WTC11 (cell line): ENCODE data around the gene LRRC75B. TPM values are rescaled to one million over a fixed set of nuclear protein-coding genes. Genes with fewer than 3 reads are reported as not detected.

Source experiments
- ATAC-seq: fragments of 200-7000 bp; cut with Tn5 transposase; 2 replicates; pipeline ENCODE4 v1.10.0; 2021; ENCODE audit warnings: mild to moderate bottlenecking, moderate library complexity
- CTCF ChIA-PET: fragments of 300-600 bp; sonication (Branson Sonifier 250); formaldehyde crosslinking; loops from one replicate; lab custom pipeline; 2021; ENCODE audit warnings: antibody characterized with exemption; lab: Charles Lee
- POLR2A ChIA-PET: fragments of 350-600 bp; sonication (Branson Sonifier 250); formaldehyde crosslinking; loops from one replicate; lab custom pipeline; 2021; ENCODE audit warnings: antibody characterized with exemption; lab: Charles Lee
- DNase-seq: peaks from one replicate; pipeline ENCODE4 v3.0.0; 2021; ENCODE audit warnings: low spot score
- H3K27ac Mint-ChIP-seq: 2 replicates; pipeline ENCODE4 v1.8.0; 2021; ENCODE audit warnings: mixed read lengths
- H3K27me3 Mint-ChIP-seq: 2 replicates; pipeline ENCODE4 v1.8.0; 2021; ENCODE audit warnings: low read depth, mild to moderate bottlenecking, moderate library complexity, mixed read lengths
- H3K36me3 Mint-ChIP-seq: 2 replicates; pipeline ENCODE4 v1.8.0; 2021; ENCODE audit warnings: mixed read lengths
- H3K4me1 Mint-ChIP-seq: 2 replicates; pipeline ENCODE4 v1.8.0; 2022; ENCODE audit warnings: mixed read lengths
- H3K4me3 Mint-ChIP-seq: 2 replicates; pipeline ENCODE4 v1.8.0; 2021; ENCODE audit warnings: mild to moderate bottlenecking, moderate library complexity, mixed read lengths
- H3K9me3 Mint-ChIP-seq: 2 replicates; pipeline ENCODE4 v1.8.0; 2021; ENCODE audit warnings: mixed read lengths
- ATF1 ChIP-seq: sonication (generic); formaldehyde crosslinking; IDR thresholded peaks from 2 replicates; pipeline ENCODE4 v1.8.1; 2023; ENCODE audit warnings: mild to moderate bottlenecking, moderate library complexity, missing genetic modification reagents
- CBFB ChIP-seq: sonication (generic); formaldehyde crosslinking; IDR thresholded peaks from 2 replicates; pipeline ENCODE4 v1.8.1; 2022; ENCODE audit warnings: mild to moderate bottlenecking, low read depth, missing genetic modification reagents
- EMX1 ChIP-seq: fragments of 250-450 bp; sonication (Bioruptor Pico); IDR thresholded peaks from 2 replicates; pipeline ENCODE4 v1.8.0; 2021; ENCODE audit warnings: mild to moderate bottlenecking
- ETV6 ChIP-seq: sonication (generic); formaldehyde crosslinking; IDR thresholded peaks from 2 replicates; pipeline ENCODE4 v1.8.1; 2022; ENCODE audit warnings: mild to moderate bottlenecking, missing genetic modification reagents
- GABPB1 ChIP-seq: sonication (generic); formaldehyde crosslinking; IDR thresholded peaks from 2 replicates; pipeline ENCODE4 v1.8.1; 2023; ENCODE audit warnings: mild to moderate bottlenecking, missing genetic modification reagents
- GRHL2 ChIP-seq: fragments of 250-450 bp; sonication (Bioruptor Pico); IDR thresholded peaks from 2 replicates; pipeline ENCODE4 v1.8.0; 2022; ENCODE audit warnings: mild to moderate bottlenecking, moderate library complexity; ENCODE audit not compliant: insufficient replicate concordance, severe bottlenecking
- GTF2I ChIP-seq: fragments of 250-450 bp; sonication (Bioruptor Pico); conservative IDR thresholded peaks from 2 replicates; pipeline ENCODE4 v1.4.0; 2021; ENCODE audit warnings: mild to moderate bottlenecking
- HMGA2 ChIP-seq: fragments of 250-450 bp; sonication (Bioruptor Pico); IDR thresholded peaks from 2 replicates; pipeline ENCODE4 v1.4.0; 2021; ENCODE audit warnings: mild to moderate bottlenecking, moderate library complexity
- JAZF1 ChIP-seq: fragments of 250-450 bp; sonication (Bioruptor Pico); IDR thresholded peaks from 2 replicates; pipeline ENCODE4 v1.9.0; 2021; ENCODE audit warnings: moderate library complexity, mild to moderate bottlenecking, inconsistent platforms
- JUN ChIP-seq: sonication (generic); formaldehyde crosslinking; IDR thresholded peaks from 2 replicates; pipeline ENCODE4 v1.8.0; 2023; ENCODE audit warnings: mild to moderate bottlenecking, missing genetic modification reagents
- PRRX2 ChIP-seq: fragments of 250-450 bp; sonication (Bioruptor Pico); IDR thresholded peaks from 2 replicates; pipeline ENCODE4 v1.8.0; 2021; ENCODE audit warnings: mild to moderate bottlenecking
- RELA ChIP-seq: sonication (generic); formaldehyde crosslinking; IDR thresholded peaks from 2 replicates; pipeline ENCODE4 v1.8.1; 2022; ENCODE audit warnings: missing genetic modification reagents, mild to moderate bottlenecking, borderline replicate concordance
- TP53 ChIP-seq: sonication (generic); formaldehyde crosslinking; IDR thresholded peaks from 2 replicates; pipeline ENCODE4 v1.8.1; 2023; ENCODE audit warnings: mild to moderate bottlenecking, missing genetic modification reagents
- ZNF138 ChIP-seq: sonication (generic); formaldehyde crosslinking; conservative IDR thresholded peaks from 2 replicates; pipeline ENCODE4 v1.8.1; 2022; ENCODE audit warnings: mild to moderate bottlenecking, moderate library complexity, missing genetic modification reagents
- ZNF263 ChIP-seq: sonication (generic); formaldehyde crosslinking; IDR thresholded peaks from 2 replicates; pipeline ENCODE4 v1.8.1; 2022; ENCODE audit warnings: low read depth, mild to moderate bottlenecking, moderate library complexity, missing genetic modification reagents
- ZNF396 ChIP-seq: fragments of 250-450 bp; sonication (Bioruptor Pico); IDR thresholded peaks from 2 replicates; pipeline ENCODE4 v1.8.0; 2021; ENCODE audit warnings: mild to moderate bottlenecking, moderate library complexity, borderline replicate concordance
- total RNA-seq: library from RNA; stranded (reverse); gene quantifications from 3 replicates; pipeline ENCODE4 v1.2.3, GENCODE V29; 2021
- TF ChIP-seq, protein P1 (sequence below): sonication (generic); formaldehyde crosslinking; IDR thresholded peaks from 2 replicates; pipeline ENCODE4 v1.8.1; 2023; ENCODE audit warnings: mild to moderate bottlenecking, missing genetic modification reagents, moderate library complexity
- TF ChIP-seq, protein P2 (sequence below): sonication (generic); formaldehyde crosslinking; IDR thresholded peaks from 2 replicates; pipeline ENCODE4 v1.8.0; 2022; ENCODE audit warnings: mild to moderate bottlenecking, missing genetic modification reagents
- TF ChIP-seq, protein P3 (sequence below): sonication (generic); formaldehyde crosslinking; IDR thresholded peaks from 2 replicates; pipeline ENCODE4 v1.8.0; 2023; ENCODE audit warnings: mild to moderate bottlenecking, missing genetic modification reagents
- TF ChIP-seq, protein P4 (sequence below): sonication (generic); formaldehyde crosslinking; IDR thresholded peaks from 2 replicates; pipeline ENCODE4 v1.8.1; 2022; ENCODE audit warnings: low read depth, missing genetic modification reagents, borderline replicate concordance
- TF ChIP-seq, protein P5 (sequence below): fragments of 250-450 bp; sonication (Bioruptor Pico); IDR thresholded peaks from 2 replicates; pipeline ENCODE4 v2.1.2; 2022; ENCODE audit warnings: mild to moderate bottlenecking, moderate library complexity

LRRC75B gene
- total RNA-seq, 1 experiment from 2014 or later: 19.2 TPM

DNA sequence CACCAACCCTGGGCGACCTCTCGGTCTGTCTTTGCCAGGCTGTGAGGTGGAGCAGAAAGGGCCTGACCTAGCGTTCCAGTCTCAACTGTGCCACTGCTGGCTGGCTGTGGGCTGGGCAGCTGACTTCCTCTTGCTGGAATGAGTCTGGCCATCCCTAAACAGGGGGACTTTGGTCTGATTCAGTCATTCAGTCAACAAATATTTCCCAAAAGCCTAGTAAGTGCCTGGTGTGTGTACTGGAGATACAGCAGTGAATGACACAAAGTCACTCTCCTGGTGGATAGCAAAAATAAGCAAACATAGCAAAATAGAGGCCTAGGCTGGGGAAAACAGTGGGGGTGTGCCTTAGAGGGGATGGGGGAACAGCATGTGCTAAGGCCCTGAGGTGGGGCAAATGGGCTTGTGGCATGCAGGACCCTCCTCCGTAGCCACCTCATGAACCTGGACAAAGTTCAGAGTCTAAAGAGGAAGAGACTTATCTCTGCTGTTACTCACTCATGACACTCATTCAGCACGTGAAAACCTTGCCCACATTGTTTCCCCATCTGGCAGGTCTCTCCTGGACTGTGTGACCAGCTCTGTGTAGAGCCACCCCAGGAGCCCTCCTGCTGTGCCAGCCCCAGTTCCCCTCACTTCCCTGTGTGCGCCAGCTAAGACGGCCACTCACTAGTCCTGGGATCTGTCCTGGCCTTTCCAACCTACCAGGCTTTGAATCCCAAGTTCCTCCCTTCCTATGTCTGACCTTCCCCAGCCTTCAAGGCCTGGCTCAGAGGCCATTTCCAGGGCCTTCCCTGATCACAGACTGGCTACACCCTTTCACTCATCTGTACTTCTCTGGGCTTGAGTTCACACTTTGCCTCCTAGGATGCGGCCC, 42.6 kb downstream of the LRRC75B start (continued):
- TF ChIP-seq, protein P1, sequence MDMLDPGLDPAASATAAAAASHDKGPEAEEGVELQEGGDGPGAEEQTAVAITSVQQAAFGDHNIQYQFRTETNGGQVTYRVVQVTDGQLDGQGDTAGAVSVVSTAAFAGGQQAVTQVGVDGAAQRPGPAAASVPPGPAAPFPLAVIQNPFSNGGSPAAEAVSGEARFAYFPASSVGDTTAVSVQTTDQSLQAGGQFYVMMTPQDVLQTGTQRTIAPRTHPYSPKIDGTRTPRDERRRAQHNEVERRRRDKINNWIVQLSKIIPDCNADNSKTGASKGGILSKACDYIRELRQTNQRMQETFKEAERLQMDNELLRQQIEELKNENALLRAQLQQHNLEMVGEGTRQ: no peak
- TF ChIP-seq, protein P2, sequence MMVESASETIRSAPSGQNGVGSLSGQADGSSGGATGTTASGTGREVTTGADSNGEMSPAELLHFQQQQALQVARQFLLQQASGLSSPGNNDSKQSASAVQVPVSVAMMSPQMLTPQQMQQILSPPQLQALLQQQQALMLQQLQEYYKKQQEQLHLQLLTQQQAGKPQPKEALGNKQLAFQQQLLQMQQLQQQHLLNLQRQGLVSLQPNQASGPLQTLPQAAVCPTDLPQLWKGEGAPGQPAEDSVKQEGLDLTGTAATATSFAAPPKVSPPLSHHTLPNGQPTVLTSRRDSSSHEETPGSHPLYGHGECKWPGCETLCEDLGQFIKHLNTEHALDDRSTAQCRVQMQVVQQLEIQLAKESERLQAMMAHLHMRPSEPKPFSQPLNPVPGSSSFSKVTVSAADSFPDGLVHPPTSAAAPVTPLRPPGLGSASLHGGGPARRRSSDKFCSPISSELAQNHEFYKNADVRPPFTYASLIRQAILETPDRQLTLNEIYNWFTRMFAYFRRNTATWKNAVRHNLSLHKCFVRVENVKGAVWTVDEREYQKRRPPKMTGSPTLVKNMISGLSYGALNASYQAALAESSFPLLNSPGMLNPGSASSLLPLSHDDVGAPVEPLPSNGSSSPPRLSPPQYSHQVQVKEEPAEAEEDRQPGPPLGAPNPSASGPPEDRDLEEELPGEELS: no peak

DNA sequence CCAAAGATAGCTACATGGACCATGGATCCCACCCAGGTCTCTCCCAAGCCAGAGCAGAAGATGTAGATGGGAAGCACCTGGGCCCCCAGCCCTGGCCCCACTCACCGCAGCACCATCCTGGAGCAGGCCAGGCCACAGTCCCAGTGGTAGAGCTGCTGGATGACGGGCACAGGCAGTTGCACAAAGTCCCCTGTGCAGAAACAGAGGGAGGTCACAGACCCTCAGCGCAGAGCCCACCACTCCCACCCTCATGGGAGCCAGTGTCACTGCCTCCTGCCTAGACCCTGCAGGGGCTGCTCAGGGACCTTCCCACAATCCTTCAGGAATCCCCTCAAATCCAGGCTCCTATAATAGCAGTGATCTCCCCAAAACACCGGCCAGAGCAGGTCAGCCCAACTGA, 44.1 kb downstream of the LRRC75B start:
- TF ChIP-seq GABPB1 (CRISPR knock-in tag) (no peak), ATF1 (CRISPR knock-in tag) (no peak), CBFB (CRISPR knock-in tag) (no peak), ZNF138 (CRISPR knock-in tag) (no peak), GRHL2 (no peak), GTF2I (CRISPR knock-in tag) (no peak), RELA (CRISPR knock-in tag) (no peak), PRRX2 (CRISPR knock-in tag) (no peak), ETV6 (CRISPR knock-in tag) (no peak)
- TF ChIP-seq, protein P3, sequence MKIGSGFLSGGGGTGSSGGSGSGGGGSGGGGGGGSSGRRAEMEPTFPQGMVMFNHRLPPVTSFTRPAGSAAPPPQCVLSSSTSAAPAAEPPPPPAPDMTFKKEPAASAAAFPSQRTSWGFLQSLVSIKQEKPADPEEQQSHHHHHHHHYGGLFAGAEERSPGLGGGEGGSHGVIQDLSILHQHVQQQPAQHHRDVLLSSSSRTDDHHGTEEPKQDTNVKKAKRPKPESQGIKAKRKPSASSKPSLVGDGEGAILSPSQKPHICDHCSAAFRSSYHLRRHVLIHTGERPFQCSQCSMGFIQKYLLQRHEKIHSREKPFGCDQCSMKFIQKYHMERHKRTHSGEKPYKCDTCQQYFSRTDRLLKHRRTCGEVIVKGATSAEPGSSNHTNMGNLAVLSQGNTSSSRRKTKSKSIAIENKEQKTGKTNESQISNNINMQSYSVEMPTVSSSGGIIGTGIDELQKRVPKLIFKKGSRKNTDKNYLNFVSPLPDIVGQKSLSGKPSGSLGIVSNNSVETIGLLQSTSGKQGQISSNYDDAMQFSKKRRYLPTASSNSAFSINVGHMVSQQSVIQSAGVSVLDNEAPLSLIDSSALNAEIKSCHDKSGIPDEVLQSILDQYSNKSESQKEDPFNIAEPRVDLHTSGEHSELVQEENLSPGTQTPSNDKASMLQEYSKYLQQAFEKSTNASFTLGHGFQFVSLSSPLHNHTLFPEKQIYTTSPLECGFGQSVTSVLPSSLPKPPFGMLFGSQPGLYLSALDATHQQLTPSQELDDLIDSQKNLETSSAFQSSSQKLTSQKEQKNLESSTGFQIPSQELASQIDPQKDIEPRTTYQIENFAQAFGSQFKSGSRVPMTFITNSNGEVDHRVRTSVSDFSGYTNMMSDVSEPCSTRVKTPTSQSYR (CRISPR knock-in tag): no peak
- TF ChIP-seq, protein P4, sequence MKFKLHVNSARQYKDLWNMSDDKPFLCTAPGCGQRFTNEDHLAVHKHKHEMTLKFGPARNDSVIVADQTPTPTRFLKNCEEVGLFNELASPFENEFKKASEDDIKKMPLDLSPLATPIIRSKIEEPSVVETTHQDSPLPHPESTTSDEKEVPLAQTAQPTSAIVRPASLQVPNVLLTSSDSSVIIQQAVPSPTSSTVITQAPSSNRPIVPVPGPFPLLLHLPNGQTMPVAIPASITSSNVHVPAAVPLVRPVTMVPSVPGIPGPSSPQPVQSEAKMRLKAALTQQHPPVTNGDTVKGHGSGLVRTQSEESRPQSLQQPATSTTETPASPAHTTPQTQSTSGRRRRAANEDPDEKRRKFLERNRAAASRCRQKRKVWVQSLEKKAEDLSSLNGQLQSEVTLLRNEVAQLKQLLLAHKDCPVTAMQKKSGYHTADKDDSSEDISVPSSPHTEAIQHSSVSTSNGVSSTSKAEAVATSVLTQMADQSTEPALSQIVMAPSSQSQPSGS (CRISPR knock-in tag): no peak
- Mint-ChIP-seq H3K4me3 (no peak overlapping the region), H3K9me3 (no peaks in the 10 kb centered on the region), H3K27ac (no peak overlapping the region), H3K27me3 (no peaks in the 10 kb centered on the region), H3K4me1 (peaks cover 7% of the 10 kb centered on the region), H3K36me3 (peaks cover 29% of the 10 kb centered on the region)
- CTCF ChIA-PET: interaction anchor here (1.0 kb wide), 1 partner anchor 127 kb away, joined by 3 read pairs; no protein-coding TSS in a partner anchor
- POLR2A ChIA-PET: no interaction called here
- DNase-seq (no peak), ATAC-seq (no peak)

DNA sequence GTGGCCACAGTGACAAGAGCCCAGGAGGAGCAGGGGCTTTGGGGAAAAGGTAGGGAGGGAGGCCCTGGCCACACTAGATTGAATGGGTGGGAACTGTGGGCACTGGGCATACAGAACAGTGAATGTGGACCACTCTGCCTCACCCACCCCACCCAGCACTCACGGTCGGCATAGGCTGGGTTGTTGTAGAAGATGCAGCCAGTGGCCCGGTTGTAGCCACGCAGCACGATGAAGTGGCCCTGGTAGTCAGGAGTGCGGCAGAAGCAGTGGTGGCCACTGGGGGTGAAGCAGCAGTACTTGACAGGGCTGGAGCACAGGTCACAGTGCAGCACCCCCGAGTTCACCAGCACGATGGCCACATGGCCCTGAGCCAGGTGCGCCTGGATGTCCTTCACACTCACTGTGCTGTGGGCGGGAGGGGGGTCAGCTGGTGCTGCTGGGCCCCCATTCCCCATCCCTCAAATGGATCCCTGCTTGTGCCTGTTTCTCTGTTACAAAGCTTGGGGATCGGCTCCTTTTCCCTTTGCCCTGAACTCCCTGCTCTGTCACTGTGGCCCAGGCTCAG, 49.1 kb downstream of the LRRC75B start:
- DNase-seq (no peak), ATAC-seq (no peak)
- Mint-ChIP-seq H3K4me3 (no peak overlapping the region), H3K36me3 (peaks cover 49% of the 10 kb centered on the region), H3K27ac (no peak overlapping the region), H3K27me3 (no peaks in the 10 kb centered on the region), H3K9me3 (no peaks in the 10 kb centered on the region), H3K4me1 (no peaks in the 10 kb centered on the region)
- ChIA-PET POLR2A (no interaction called here), CTCF (no interaction called here)
- TF ChIP-seq ZNF263 (CRISPR knock-in tag) (no peak), HMGA2 (CRISPR knock-in tag) (no peak), TP53 (CRISPR knock-in tag) (no peak), JUN (CRISPR knock-in tag) (no peak), EMX1 (CRISPR knock-in tag) (no peak), JAZF1 (CRISPR knock-in tag) (no peak), ZNF396 (CRISPR knock-in tag) (no peak)
- TF ChIP-seq, protein P4 (CRISPR knock-in tag): no peak
- TF ChIP-seq, protein P5, sequence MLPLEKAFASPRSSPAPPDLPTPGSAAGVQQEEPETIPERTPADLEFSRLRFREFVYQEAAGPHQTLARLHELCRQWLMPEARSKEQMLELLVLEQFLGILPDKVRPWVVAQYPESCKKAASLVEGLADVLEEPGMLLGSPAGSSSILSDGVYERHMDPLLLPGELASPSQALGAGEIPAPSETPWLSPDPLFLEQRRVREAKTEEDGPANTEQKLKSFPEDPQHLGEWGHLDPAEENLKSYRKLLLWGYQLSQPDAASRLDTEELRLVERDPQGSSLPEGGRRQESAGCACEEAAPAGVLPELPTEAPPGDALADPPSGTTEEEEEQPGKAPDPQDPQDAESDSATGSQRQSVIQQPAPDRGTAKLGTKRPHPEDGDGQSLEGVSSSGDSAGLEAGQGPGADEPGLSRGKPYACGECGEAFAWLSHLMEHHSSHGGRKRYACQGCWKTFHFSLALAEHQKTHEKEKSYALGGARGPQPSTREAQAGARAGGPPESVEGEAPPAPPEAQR: no peak
